Endothelial cell of umbilical vein (primary cell): ENCODE measurements around the gene LRRC52.

ENCODE experiments used
- POLR2A ChIP-seq: IDR thresholded peaks from 2 replicates; pipeline ENCODE4 v1.6.1; 2012; ENCODE audit warnings: low read depth, mild to moderate bottlenecking, control low read depth, low read length
- TF ChIP-seq, protein P1 (sequence below), 2 donors: IDR thresholded peaks; 1 replicate in 1 of 2; 2 replicates in 1 of 2; pipeline ENCODE4 v1.5.1; 2011; ENCODE audit warnings: low read length in 2 of 2, mild to moderate bottlenecking in 2 of 2, moderate library complexity in 2 of 2, control low read depth in 1 of 2, inconsistent platforms in 1 of 2, low read depth in 1 of 2; ENCODE audit not compliant: insufficient read depth in 1 of 2; ENCODE audit errors: extremely low read depth in 1 of 2

DNA sequence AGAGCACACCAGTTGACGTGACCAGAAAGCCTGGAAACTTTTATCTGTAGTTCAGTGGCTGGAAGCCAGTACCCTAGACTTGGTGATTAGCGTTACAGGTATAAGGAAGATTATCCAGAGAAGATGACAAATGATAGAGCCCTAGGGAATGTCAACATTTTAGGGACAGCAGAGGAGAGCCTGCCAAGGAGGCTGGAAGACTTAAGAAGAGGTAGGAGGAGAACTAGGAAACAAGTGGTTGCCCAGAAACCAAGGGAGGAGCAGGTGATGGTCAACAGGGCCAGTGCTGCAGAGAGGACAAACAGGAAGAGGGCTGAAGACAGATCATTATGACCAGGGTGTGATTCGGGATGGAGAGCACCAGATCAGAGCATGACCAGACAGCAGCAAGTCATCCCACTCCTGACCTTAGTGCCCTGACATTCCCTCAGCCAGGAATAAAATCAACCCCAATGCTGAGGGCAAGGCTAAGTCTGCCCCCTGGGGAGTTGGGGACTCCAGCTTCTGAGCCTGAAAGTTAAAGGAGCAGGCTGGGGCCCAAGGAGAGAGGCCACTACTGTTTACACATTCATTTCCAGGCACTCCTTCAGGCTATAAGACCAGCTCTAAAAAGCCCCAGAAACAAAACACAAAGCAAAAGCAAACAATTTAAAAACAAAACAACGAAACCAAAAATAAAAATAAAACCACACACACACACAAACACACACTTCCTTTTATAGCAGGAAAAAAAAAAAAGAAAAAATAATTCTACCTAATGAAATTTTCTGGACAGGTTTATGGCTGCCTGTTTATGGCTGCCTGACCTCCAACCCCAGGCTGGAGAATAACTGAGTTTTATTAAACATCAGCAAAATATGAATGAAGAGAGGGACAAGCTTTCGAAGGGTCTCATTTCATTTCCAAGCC lies 48.6 kb upstream of the LRRC52 start:
- TF ChIP-seq, protein P1, sequence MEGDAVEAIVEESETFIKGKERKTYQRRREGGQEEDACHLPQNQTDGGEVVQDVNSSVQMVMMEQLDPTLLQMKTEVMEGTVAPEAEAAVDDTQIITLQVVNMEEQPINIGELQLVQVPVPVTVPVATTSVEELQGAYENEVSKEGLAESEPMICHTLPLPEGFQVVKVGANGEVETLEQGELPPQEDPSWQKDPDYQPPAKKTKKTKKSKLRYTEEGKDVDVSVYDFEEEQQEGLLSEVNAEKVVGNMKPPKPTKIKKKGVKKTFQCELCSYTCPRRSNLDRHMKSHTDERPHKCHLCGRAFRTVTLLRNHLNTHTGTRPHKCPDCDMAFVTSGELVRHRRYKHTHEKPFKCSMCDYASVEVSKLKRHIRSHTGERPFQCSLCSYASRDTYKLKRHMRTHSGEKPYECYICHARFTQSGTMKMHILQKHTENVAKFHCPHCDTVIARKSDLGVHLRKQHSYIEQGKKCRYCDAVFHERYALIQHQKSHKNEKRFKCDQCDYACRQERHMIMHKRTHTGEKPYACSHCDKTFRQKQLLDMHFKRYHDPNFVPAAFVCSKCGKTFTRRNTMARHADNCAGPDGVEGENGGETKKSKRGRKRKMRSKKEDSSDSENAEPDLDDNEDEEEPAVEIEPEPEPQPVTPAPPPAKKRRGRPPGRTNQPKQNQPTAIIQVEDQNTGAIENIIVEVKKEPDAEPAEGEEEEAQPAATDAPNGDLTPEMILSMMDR (IDR thresholded peaks at IDR 0.05; ENCODE audit: extremely low read depth in 1 of 2, insufficient read depth in 1 of 2, low read depth in 1 of 2, low read length in 2 of 2) = no peak
- no peak for TF ChIP-seq POLR2A
